Peyer's patch (tissue), 4 donors: ENCODE measurements around the gene RNF214. TPM values are rescaled to one million over a fixed set of nuclear protein-coding genes. Genes with fewer than 3 reads are reported as not detected.
A peak's percentile ranks its signal among the peaks of the same experiment; 100 is the strongest.

Experiments
- DNase-seq, 3 donors: peaks; one replicate each; pipeline ENCODE4 v3.0.0-alpha.2; 2017 to 2019
- H3K27ac ChIP-seq, 4 donors: fragments of 200-600 bp; sonication (generic); one replicate each; pipeline ENCODE4 v1.5.1; 2016 to 2019
- H3K27me3 ChIP-seq, 2 donors: fragments of 200-600 bp; sonication (generic); one replicate each; pipeline ENCODE4 v1.5.1; 2019
- H3K36me3 ChIP-seq, 3 donors: fragments of 200-600 bp; sonication (generic); one replicate each; pipeline ENCODE4 v1.5.1; 2016 to 2019
- H3K4me1 ChIP-seq, 4 donors: fragments of 200-600 bp; sonication (generic); one replicate each; pipeline ENCODE4 v1.5.1; 2016 to 2019
- H3K4me3 ChIP-seq, 4 donors: fragments of 200-600 bp; sonication (generic); 1 replicate in 3 of 4; 2 replicates in 1 of 4; pipeline ENCODE4 v1.5.1; 2016 to 2019; ENCODE audit warnings: mild to moderate bottlenecking in 1 of 4
- H3K9me3 ChIP-seq, 4 donors: fragments of 200-600 bp; sonication (generic); one replicate each; pipeline ENCODE4 v1.5.1; 2016 to 2019; ENCODE audit warnings: mild to moderate bottlenecking in 1 of 4
- CTCF ChIP-seq, 6 experiments: fragments of 450-650 bp in 4 of 6; fragments of 200-600 bp in 2 of 6; sonication (generic) in 1 of 6; IDR thresholded peaks; one replicate each; pipeline ENCODE4 v1.5.1; 2017 to 2019; ENCODE audit warnings: antibody characterized with exemption in 6 of 6, mild to moderate bottlenecking in 3 of 6, moderate library complexity in 1 of 6
- POLR2A ChIP-seq, 2 donors: fragments of 450-650 bp; IDR thresholded peaks; one replicate each; pipeline ENCODE4 v1.5.1; 2017; ENCODE audit warnings: antibody characterized with exemption in 2 of 2, mild to moderate bottlenecking in 2 of 2, moderate library complexity in 2 of 2
- total RNA-seq, 4 donors: library from RNA; depleted of rRNA; stranded (reverse); fragments of >200 nt; gene quantifications; one replicate each; pipeline ENCODE4 v1.1.0, GENCODE V29; 2016

The RNF214 gene
- total RNA-seq, 4 donors from 2014 or later = 10.2 to 32.2 (median 13.4) TPM

GRCh38 chr11:117210620-117211019, 21.9 kb upstream of the RNF214 start:
- TF ChIP-seq POLR2A (IDR thresholded peaks at IDR 0.05) = no peak
- TF ChIP-seq CTCF (IDR thresholded peaks at IDR 0.05) = no peak
- no peak overlapping the region for H3K27ac ChIP-seq

GRCh38 chr11:117212697-117213355, 19.6 kb upstream of the RNF214 start:
- Histone ChIP-seq H3K36me3 (peaks cover 0 to 72% (median 0%) of the 10 kb centered on the region in 3 donors), H3K27ac (no peak overlapping the region)

More at GRCh38 chr11:117210620-117211019, 21.9 kb upstream of the RNF214 start:
- no peaks in the 10 kb centered on the region for H3K9me3 ChIP-seq
- H3K27me3 ChIP-seq = no peaks in the 10 kb centered on the region
- peaks cover 0 to 51% (median 0%) of the 10 kb centered on the region in 3 donors for H3K36me3 ChIP-seq
- H3K4me1 ChIP-seq = no peaks in the 10 kb centered on the region
- no peak for DNase-seq
- no peak overlapping the region for H3K4me3 ChIP-seq

GRCh38 chr11:117214404-117215110, 17.9 kb upstream of the RNF214 start:
- TF ChIP-seq CTCF (IDR thresholded peaks at IDR 0.05) = no peak
- no peak for TF ChIP-seq POLR2A (IDR thresholded peaks at IDR 0.05)
- Histone ChIP-seq H3K4me1 (peaks cover 0 to 9% (median 0%) of the 10 kb centered on the region in 4 donors), H3K27ac (no peak overlapping the region), H3K27me3 (no peaks in the 10 kb centered on the region), H3K9me3 (no peaks in the 10 kb centered on the region), H3K36me3 (peaks cover 0 to 87% (median 0%) of the 10 kb centered on the region in 3 donors), H3K4me3 (no peak overlapping the region)
- DNase-seq = no peak

More at GRCh38 chr11:117212697-117213355, 19.6 kb upstream of the RNF214 start:
- no peaks in the 10 kb centered on the region for H3K27me3 ChIP-seq
- DNase-seq = no peak
- H3K4me3 ChIP-seq = no peak overlapping the region
- H3K9me3 ChIP-seq = no peaks in the 10 kb centered on the region
- TF ChIP-seq CTCF (IDR thresholded peaks at IDR 0.05) (no peak), POLR2A (IDR thresholded peaks at IDR 0.05) (no peak)
- no peaks in the 10 kb centered on the region for H3K4me1 ChIP-seq

- DNase-seq = no peak
- H3K4me3 ChIP-seq = no peak overlapping the region
- TF ChIP-seq CTCF (IDR thresholded peaks at IDR 0.05) = no peak
- TF ChIP-seq POLR2A (IDR thresholded peaks at IDR 0.05) = no peak
- H3K27ac ChIP-seq = peak overlapping the region; percentile 49 to 86 (median 68)
- no peaks in the 10 kb centered on the region for H3K9me3 ChIP-seq
- no peaks in the 10 kb centered on the region for H3K27me3 ChIP-seq
- peaks cover 0 to 82% (median 0%) of the 10 kb centered on the region in 3 donors for H3K36me3 ChIP-seq
- H3K4me1 ChIP-seq = peaks cover 0 to 38% (median 7%) of the 10 kb centered on the region in 4 donors
Observed at GRCh38 chr11:117217141-117218084, 15.1 kb upstream of the RNF214 start.
